Stimulated activated CD4-positive, alpha-beta T cell treated with anti-CD3 and anti-CD28 coated beads, Interleukin-15, amount 100 ng/mL, for 24 hours (primary cell): Measurements from ENCODE around the gene EGFL7.
A peak's percentile ranks its signal among the peaks of the same experiment; 100 is the strongest.

Source experiments
- DNase-seq: peaks from one replicate; pipeline ENCODE4 v3.0.0-alpha.2; 2020

Gene EGFL7

DNA sequence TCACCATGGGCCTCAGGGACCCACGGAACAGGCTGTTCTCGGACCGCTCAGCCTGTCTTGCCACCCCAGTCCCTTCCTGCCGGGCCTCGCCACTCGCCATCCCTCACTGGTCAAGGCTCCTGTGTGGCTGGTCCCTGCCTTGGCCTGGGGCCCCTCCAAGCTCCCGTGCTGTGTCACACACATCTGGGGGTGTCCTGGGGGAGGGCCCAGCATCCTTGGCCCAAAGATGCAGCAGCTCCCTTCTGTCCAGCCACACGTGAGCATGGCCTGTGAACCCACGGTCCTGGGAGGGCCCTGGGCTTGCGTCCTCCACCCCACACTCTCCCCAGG, 425 bp upstream of the EGFL7 start:
- no peak for DNase-seq

DNA sequence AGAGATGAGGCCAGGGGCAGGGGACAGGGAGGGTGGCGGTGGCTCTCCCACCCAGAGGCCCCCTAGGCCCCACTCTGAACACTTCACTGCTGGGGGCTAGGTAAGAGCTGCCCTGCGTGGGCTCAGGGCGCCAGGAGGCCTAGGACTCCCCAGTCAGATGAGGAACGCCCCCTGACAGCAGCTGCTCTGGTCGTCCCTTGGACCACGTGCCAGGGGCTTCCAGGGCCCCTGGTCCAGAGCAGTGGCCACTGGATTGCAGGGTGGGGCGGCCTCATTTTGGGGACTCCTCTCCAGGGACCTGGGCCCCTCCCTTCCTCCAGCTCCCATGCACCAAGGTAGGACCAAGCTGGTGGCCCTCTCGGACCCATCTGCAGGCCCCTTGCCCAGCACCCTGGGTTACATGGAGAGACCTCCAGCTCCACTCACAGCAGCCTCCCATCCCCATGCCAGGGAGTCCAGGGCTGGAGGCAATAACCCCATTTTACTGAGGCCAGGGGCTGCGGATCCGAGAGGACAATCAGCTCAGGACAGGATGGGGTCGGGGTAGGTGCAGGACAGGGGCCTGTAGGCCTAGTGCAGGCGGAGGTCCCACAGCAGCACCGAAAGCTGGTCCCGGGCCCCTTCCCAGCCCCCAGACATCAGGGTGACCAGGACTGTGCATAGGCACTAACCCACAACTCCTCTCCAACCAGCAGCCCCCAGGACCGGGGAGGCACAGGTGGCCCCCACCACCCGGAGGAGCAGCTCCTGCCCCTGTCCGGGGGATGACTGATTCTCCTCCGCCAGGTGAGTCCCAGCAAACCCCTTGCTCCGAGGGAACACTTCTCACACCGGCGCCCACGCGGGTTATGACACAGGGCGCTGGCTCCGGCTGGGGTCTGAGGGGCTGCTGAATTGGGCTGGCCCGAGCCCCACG, 1.5 kb downstream of the EGFL7 start:
- no peak for DNase-seq

DNA sequence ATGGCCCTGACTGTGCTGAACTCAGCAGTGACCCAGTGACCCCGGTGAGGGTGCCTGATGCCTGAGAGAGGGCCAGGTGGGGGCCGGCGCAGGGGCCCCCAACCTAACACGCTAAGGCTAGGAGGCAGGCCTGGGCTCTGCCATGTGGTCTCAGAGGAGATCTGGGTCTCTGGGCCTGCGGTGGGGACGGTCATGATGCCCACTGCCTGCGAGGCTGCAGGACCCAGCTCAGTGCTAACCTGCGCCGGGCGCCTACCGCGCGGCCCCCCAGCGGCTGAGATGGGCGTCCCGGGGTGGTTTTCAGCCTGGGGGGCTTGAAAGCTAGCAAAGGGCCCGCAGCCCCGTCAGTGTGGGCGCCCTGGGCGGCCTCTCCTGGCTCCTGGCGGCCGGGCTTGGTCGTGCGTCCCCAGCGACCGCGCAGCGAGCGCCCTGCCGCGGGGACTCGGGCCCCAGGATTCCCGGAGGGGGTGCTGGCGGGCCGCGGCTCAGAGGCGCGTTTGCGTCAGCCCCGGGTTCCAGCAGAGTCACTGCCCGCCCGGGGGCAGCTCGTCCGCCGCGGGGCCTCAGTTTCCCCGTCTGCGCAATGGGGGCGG, 2.5 kb downstream of the EGFL7 start:
- DNase-seq = peak; percentile 48

DNA sequence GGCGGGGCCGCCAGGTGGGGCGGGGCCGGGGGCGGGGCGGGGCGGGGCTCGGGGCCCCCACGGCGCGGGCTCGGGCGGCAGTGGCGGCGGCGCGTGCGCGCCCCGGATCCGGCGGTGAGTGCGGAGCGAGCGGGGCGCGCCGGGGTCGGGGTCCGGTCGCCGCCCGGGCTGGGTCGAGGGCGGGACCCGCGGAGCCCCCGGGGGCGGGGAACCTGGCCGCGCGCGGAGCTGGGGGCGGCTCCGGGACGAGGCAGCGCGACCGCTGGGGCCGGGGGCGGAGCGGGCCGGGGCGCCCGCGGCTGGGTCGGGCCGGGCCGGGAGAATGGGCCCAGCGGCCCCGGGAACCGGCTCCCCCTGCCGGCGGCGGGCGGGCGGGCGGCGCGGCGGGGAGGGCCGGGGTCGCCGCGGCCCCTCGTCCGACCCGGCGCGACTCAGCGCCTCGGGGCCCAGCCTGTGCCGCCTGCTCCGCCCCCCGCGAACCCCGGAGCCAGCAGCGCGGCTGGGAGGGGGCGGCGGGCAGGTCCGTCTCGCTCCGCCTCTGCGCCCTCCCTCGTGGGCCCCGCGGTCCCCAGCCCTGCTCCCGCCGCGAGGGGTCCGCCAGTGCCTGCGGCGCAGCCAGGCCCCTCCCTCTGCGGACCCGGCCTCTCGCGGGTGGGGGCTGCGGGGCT, 3.1 kb downstream of the EGFL7 start:
- peak; percentile 46 for DNase-seq

DNA sequence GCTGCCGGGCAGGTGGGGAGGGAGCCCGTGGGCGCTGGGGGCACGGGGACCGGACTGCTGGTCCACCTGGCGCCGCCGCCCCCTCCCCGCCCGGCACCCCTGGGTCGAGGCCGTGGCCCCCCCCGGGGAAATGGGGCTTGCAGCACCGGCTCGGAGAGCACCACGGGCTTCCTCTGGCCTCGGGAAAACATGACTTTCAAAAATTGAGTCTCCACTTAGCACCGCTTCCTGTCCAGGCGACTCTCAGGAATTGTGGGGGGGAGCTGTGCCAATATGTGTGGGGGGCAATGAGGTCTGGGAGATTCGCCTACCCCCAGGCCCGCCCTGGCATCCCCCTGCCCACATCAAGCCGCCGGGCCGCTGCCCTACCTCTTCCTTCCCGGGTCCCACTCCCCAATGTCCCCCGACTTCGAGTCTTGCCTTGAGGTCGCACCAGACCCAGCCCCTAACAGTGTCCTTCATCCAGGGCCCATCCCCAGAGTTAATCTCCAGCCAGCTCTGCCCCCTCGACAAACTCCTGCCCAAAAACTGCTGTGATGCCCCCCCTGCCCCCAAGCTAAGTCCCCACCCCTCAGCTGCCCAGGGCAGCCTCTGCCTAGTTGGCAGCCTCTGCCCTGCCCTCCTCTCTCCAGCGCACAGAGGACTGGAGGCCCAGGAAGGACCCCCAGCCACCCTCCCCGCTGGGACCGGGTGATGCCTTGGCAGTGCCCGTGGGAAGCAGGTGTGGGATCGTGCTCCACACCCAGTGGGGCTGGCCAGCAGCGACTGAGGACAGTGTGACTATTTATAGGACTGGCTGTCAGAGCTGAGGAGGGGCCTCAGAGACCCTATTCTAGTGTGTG, 3.9 kb downstream of the EGFL7 start:
- DNase-seq = no peak

DNA sequence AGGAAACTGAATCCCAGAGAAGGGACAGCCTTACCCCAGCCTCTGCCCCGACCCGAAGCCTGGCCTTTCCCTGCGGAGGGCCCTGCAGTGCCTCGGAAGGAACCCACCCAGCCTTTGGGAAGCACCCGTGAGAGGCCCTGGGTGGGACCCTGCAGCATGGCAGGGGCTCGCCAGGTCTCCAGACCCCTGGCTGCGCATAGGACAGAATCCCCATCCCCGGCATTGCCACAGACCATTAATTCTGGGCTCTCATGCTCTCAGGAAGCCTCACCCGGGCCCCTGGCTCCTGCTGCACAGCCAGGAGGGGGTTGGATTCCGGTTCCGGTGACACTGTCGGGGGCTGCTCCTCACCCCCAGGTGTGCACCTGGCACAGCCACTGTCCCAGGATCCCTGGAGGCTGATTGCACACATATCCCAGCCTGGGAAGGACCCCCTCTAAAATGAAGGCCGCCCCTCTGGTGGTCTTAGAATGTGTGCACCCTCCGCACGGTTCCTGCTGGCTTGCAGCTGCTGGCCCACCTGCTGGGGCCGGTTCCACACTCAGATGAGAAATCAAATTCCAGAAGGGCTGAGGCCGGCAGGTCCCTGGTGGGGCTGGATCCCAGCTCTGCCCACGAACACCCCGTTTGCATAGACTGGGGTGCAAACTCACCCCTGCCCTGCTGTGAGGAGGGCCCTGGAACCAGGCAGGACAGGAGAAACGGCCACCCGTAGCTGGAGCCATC, 4.7 kb downstream of the EGFL7 start:
- no peak for DNase-seq

DNA sequence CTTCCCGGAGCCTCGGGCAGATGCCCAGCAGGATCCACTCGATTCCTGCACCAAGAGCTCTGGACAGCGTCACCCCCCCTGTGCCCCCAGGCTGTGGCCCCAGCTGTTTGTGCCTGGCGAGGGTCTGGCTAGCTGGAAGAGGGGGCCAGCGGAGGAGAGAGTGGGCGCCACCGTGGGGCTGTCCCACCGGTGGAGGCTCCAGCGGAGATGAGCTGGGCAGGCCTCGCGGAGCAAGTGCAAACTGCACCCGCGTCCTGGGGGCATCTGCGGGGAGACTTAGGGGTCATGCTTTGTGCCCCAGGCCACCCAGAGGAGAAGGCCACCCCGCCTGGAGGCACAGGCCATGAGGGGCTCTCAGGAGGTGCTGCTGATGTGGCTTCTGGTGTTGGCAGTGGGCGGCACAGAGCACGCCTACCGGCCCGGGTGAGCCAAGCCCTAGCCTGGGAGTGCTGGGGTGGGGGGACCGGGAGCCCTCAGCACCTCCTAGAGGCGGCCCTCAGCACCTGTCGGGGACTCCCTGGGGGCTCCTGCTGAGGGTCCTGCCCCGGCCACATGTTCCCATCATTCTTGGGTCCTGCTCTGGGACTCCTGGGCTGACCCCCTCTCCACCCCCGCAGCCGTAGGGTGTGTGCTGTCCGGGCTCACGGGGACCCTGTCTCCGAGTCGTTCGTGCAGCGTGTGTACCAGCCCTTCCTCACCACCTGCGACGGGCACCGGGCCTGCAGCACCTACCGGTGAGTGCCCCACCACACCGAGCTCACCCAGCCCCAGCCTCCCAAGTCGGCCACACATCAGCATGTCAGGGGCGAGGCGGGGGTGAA, 5.4 kb downstream of the EGFL7 start:
- no peak for DNase-seq

DNA sequence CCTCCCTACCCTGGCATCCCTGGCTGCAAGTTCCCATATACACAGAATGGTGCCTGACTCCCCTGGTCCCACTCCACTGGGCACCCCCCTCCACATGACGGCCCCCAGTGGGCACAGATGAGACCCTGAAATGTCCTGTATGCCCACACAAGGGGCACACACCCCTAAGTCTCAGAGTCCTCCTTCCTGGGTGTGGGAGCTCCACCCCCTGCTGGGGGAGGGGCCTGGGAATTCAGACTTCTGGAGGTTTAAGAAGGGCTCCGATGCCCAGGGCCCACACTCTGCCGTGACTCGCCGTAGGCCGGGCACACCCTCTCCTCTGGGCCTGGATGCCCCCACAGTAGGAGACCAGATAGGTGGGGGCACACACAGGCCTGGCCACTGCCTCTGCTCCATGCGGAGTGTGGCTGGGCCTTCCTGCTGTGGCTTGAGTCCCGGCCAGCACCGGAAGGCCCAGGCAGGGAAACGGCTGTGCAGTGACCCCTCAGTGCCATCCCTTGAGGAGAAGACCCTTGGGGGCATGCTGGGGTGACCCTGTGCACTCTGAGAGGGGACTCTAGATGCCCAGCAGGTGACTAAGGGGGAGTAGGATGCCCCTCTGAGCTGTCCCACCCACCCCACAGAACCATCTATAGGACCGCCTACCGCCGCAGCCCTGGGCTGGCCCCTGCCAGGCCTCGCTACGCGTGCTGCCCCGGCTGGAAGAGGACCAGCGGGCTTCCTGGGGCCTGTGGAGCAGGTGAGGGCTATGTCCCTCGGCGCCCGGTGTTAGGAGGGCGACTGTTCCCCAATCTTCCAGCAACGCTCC, 6.5 kb downstream of the EGFL7 start:
- peak; percentile 44 for DNase-seq

DNA sequence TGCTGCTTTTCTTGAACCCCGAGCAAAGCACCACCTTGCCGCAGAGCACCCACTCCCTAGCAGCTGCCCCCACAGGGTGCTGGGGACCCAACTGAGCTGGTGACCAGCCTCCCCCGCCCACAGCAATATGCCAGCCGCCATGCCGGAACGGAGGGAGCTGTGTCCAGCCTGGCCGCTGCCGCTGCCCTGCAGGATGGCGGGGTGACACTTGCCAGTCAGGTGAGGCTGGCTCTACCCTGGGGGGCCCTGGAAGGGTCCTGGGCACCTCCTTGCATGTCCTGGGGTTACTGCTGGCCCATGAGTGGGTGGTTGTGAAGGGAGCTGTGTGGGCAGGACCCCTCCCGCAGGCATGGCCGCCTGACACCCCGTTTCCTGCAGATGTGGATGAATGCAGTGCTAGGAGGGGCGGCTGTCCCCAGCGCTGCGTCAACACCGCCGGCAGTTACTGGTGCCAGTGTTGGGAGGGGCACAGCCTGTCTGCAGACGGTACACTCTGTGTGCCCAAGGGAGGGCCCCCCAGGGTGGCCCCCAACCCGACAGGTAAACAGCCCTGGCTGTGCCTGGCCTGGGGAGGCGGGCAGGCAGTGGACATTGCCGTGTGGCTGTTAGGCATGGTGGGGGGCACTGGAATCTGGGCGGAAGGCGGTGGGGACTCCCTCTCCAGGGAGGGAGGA, 7.2 kb downstream of the EGFL7 start:
- no peak for DNase-seq

DNA sequence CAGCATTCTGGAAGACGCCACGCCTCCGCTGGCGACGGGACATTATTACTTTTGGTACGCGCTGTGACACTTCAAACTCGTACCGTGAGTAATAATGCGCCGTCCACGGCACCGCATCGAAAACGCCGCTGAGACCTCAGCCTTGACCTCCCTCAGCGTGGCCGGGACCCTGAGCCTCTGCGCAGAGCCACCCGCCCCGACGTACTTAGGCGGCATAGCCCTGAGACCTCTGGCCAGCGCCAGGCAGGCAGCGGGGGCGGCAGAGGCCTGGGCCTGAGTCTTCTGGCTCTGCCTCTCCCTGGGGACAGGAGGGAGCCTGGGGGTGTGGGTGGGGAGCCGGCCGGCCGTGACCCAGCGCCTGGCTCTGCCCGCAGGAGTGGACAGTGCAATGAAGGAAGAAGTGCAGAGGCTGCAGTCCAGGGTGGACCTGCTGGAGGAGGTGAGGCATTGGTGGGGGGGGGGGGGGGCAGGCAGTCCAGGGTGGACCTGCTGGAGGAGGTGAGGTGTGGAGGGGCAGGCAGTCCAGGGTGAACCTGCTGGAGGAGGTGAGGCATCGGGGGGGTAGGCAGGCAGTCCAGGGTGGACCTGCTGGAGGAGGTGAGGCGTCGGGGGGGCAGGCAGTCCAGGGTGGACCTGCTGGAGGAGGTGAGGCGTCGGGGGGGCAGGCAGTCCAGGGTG, 8.0 kb downstream of the EGFL7 start:
- no peak for DNase-seq

DNA sequence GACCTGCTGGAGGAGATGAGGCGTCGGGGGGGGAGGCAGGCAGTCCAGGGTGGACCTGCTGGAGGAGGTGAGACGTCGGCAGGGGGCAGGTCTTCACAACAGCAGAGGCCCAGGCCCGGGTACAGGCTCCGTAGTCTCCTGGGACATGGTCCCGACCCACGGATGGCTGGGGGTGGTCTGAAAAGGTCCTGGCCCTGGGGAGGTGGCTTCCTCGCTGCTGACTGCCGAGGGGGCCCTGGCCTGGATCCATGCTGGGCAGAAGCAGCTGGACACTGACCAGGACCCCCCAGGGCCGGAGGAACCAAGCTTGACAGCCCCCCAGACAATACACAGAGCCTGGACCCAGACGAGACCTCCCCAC, 8.5 kb downstream of the EGFL7 start:
- DNase-seq = no peak

DNA sequence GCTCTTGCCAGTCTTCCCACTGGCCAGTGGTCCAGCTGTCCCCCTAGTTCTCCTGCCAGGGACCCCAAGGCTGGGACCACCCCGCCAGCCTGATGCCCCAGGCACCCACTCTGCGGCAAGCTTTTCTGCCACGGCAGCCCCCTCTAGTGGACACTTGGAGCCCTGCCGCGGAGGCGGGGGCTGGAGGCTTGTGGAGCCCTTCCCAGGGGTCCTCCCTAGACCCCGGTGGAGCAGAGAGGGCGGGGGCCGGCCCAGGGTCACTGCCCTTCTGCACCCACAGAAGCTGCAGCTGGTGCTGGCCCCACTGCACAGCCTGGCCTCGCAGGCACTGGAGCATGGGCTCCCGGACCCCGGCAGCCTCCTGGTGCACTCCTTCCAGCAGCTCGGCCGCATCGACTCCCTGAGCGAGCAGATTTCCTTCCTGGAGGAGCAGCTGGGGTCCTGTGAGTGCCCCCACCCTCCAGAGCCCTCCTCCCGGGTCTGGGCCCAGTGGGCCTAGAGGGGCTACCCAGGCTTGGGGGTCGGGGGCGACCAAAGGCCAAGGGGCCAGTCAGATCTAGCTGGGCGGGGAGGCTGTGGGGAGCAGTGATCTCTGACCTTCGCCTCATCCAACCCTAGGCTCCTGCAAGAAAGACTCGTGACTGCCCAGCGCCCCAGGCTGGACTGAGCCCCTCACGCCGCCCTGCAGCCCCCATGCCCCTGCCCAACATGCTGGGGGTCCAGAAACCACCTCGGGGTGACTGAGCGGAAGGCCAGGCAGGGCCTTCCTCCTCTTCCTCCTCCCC, 9.1 kb downstream of the EGFL7 start:
- DNase-seq = peak; percentile 66

DNA sequence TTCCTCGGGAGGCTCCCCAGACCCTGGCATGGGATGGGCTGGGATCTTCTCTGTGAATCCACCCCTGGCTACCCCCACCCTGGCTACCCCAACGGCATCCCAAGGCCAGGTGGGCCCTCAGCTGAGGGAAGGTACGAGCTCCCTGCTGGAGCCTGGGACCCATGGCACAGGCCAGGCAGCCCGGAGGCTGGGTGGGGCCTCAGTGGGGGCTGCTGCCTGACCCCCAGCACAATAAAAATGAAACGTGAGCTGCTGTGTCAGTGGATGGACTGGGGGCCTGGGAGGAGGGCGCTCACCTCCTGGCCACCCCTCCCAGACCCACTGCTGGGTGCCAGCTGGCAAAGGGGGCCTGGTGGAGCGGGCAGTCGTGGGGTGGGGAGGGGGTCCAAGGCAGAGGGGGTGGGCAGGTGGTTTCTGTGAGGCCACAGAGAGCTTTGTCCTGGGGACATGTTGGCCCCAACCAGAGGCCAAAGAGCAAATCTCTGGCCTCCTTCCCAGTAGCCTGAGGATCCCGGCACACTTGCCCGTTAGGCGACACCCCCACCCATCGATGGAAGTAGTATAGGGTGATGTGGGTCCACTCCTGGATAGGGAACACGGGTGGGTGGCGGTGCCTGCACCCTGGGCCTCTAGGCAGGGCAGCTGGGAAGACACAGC, 9.8 kb downstream of the EGFL7 start:
- no peak for DNase-seq

DNA sequence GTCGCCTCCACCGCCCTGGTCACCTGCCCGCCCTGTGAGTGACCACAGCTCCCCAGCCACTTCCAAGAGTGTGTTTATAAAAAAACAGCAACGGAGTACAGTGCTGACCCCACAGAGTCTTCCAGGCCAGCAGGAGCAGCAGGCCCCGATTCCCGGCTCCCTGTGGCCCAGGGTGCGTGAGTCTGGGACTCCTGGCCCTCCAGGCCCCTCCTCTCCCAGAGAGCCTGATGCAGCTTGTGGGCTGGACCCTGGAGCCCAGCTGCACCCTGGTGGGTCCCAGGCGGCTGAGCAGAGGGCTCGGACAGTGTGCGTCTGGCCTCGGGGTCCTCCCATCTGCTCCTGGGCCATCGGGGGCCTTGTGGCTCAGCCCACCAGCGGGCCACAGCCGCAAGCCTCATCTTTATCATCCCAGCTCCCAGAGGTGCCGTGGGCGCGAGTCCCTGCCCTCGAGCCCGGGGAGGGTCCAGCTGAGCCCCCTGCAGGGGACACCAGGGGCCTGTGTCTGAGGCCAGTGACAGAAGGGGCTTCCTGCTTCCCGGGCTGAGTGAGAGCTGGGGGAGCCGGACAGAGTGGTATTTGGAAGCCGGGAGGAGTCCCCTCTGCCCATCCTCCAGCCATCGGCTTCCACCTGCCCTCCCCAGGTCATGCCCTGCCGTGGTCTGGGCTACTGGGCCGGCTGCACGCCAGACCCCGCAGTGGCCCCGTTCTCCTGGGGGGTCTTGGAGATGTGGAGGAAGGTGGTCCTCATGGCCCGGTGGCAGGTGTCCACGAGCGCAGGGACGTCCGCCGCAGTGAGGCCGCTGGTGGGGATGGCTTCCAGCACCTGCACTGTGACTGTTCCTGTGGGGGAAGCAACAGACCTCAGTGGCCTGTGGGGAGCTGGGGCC, 10.6 kb downstream of the EGFL7 start:
- DNase-seq = no peak

DNA sequence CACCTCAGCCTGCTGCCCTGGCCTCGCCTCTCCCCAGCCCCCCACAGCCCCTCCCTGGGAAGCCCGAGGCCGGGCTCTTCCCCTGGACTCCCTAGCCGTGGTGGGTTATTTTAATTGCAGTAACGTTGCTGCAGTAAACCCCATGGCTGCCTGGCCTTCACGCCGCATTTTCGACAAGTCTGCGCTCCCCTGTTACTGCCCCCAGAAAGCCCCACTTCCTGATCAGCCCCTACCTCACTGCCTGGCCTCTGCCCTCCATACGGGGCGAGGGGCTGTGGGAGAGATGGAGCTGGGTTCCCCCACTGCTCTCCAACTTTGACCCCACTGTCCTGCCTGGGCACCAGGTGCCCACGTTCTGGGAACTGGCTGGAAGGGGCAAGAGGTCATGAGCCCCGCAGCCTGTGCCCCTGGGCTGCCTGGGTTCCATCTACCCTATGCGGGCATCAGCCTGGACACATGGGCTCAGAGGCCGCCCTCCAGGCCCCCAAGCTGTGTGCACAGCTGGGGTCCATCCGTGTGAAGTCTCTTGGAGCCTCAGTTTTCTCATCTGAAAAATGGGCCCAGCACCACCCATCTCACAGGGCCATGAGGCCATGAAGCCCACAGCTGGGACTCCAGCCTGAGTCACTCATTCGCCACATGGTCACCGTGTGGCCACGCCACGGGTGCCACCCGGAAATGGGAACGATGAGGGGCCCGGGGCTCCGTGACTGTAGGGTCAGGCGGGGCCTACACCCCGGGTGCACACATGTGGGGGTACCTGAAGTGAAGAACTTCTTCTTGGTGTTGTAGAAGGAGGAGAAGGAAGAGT, 11.5 kb downstream of the EGFL7 start:
- no peak for DNase-seq

DNA sequence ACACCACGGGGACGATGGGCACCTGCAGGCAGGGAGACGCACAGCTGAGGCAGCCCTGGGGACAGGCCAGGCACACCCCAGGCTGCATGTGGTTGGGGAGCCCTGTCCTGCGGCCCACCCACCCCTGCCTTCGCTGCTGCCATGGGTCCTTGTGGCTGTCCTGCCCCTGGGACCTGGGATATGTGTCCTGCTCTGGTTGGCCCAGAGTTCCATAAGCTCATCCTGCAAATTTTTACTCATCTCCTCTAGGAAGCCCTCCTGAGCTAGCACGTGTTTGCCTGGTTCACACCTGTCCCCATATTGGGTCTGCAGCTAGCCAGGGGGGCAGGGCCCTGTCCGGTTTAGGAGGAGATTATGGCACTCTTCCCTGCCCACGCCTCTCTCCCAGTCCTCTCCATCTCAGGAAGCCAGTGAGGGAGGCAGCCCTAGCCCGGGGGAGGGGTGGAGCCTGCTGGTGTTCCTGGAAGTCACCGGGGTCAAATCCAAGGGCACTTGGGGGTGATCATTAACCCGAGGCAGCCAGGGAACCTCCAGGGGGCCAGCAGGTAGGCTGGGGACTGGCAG, 12.2 kb downstream of the EGFL7 start:
- DNase-seq = no peak
